Colonic mucosa (tissue), 4 donors: ENCODE data around the gene HOTAIR. TPM values are rescaled to one million over a fixed set of nuclear protein-coding genes. Genes with fewer than 3 reads are reported as not detected.

Source experiments
- DNase-seq: peaks from one replicate; pipeline ENCODE4 v3.0.0-alpha.2; 2020
- H3K27ac ChIP-seq: fragments of 200-600 bp; one replicate; pipeline ENCODE4 v1.8.0; 2021
- H3K27me3 ChIP-seq: fragments of 200-600 bp; one replicate; pipeline ENCODE4 v1.8.0; 2021
- H3K36me3 ChIP-seq: fragments of 200-600 bp; one replicate; pipeline ENCODE4 v1.8.0; 2021
- H3K4me1 ChIP-seq: fragments of 200-600 bp; one replicate; pipeline ENCODE4 v1.8.0; 2021; ENCODE audit warnings: mild to moderate bottlenecking
- H3K4me3 ChIP-seq: fragments of 200-600 bp; one replicate; pipeline ENCODE4 v1.8.0; 2021
- H3K9ac ChIP-seq, 2 donors: one replicate each; pipeline ENCODE4 v1.7.0; 2013; ENCODE audit warnings: control low read depth in 2 of 2, low read depth in 2 of 2, low read length in 2 of 2
- H3K9me3 ChIP-seq: fragments of 200-600 bp; one replicate; pipeline ENCODE4 v1.8.0; 2021
- intact Hi-C: fragments of 100-400 bp; cut with DNase I; formaldehyde crosslinking; loops from one replicate; pipeline ENCODE4 v1.14.1; 2022
- total RNA-seq, 2 donors: library from RNA; stranded (reverse); fragmentation: NEBNext Ultra II Directional in 1 of 2; extraction: Animal tissue kit (Norgen Biotek cat#: 25700) in 1 of 2; gene quantifications; one replicate each; pipeline ENCODE4 v1.2.1, GENCODE V29; 2021
- TF ChIP-seq, protein P1 (sequence below): fragments of 200-600 bp; IDR thresholded peaks from one replicate; pipeline ENCODE4 v1.8.0; 2022; ENCODE audit warnings: antibody characterized with exemption, mild to moderate bottlenecking
- donor health status: healthy.
- donor health status: DM: no; HTN: no; CAD: no.
- donor health status: DM: no; HTN: no; CAD: no.

Gene HOTAIR
- total RNA-seq, 2 donors from 2014 or later: not detected

DNA sequence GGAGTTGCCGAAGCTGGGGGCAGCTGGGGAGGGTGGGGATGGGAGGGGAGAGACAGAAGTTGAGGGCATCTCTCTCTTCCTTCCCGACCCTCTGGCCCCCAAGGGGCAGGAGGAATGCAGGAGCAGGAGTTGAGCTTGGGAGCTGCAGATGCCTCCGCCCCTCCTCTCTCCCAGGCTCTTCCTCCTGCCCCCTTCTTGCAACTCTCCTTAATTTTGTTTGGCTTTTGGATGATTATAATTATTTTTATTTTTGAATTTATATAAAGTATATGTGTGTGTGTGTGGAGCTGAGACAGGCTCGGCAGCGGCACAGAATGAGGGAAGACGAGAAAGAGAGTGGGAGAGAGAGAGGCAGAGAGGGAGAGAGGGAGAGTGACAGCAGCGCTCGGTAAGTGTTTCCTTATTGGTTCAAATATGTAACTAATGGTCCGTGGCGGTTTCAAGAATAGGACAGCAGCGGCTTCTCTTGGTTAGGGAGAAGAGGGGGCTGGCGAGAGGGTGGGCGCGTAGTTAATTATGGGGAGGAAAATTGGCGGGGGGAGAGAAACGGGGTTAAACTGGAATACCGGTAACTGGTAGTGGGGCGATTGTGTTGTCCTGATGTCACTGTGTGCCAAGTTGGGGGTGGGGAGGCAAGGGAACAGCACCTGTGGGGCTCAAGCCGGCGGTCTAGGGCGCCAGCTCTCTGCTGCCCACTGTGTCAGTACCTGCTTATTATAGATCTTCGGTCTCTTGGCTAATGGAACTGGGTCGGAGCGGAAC lies 42.5 kb upstream of the HOTAIR start:
- intact Hi-C loops: no loop called here
- H3K9me3 ChIP-seq: no peaks in the 10 kb centered on the region
- H3K4me3 ChIP-seq: peak overlapping the region; percentile 21
- peaks cover 97% of the 10 kb centered on the region for H3K27me3 ChIP-seq
- TF ChIP-seq, protein P1, sequence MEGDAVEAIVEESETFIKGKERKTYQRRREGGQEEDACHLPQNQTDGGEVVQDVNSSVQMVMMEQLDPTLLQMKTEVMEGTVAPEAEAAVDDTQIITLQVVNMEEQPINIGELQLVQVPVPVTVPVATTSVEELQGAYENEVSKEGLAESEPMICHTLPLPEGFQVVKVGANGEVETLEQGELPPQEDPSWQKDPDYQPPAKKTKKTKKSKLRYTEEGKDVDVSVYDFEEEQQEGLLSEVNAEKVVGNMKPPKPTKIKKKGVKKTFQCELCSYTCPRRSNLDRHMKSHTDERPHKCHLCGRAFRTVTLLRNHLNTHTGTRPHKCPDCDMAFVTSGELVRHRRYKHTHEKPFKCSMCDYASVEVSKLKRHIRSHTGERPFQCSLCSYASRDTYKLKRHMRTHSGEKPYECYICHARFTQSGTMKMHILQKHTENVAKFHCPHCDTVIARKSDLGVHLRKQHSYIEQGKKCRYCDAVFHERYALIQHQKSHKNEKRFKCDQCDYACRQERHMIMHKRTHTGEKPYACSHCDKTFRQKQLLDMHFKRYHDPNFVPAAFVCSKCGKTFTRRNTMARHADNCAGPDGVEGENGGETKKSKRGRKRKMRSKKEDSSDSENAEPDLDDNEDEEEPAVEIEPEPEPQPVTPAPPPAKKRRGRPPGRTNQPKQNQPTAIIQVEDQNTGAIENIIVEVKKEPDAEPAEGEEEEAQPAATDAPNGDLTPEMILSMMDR: no peak
- DNase-seq: no peak
- no peaks in the 10 kb centered on the region for H3K36me3 ChIP-seq
- peaks cover 6% of the 10 kb centered on the region for H3K4me1 ChIP-seq
- no peak overlapping the region for H3K27ac ChIP-seq
- peak overlapping the region; percentile 40 to 73 for H3K9ac ChIP-seq

DNA sequence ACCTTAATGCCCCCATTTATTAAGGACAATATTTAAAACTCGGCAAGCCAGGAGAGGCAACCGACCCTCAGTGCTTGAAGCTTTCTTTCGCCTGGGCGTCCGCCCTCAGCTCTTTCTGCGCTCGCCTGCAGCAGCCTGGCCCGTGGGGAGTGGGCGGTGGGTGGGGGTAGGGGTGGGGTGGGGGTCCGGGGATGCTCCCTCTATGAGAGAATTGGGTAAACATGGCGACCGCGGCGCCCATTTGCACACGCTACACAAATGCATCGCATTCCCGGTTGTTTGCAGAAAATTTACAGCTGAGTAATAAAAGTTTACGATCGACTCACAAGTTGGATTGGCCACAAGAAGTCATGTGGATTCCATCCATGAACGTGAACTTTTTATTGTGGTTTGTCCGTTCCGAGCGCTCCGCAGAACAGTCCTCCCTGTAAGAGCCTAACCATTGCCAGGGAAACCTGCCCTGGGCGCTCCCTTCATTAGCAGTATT lies 41.8 kb upstream of the HOTAIR start:
- H3K9me3 ChIP-seq: no peaks in the 10 kb centered on the region
- H3K27me3 ChIP-seq: peaks cover 97% of the 10 kb centered on the region
- no peak overlapping the region for H3K9ac ChIP-seq
- TF ChIP-seq, protein P1: no peak
- H3K4me3 ChIP-seq: no peak overlapping the region
- H3K4me1 ChIP-seq: peaks cover 6% of the 10 kb centered on the region
- peak; percentile 40 for DNase-seq
- H3K27ac ChIP-seq: no peak overlapping the region
- H3K36me3 ChIP-seq: no peaks in the 10 kb centered on the region
- intact Hi-C loops: no loop called here

DNA sequence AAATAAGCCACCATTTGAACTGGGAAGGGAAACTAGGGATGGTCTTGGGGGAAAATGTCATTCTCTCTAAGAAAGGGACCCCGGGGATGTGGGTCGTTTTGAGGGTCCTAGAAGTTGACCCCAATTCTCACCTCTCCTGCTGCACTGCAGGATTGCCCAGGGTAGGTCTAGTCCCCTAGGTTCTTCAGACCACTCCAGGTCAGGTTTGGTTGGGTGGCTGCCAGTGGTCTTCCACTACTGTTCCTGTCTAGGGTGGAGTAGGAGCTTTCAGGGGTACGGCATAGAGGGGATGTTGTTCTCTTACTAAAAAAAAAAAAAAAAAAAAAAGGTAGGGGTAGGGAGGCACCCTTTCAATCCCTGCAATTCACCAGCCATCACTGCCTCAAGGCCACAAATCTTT lies 41.3 kb upstream of the HOTAIR start:
- H3K9ac ChIP-seq: no peak overlapping the region
- H3K4me1 ChIP-seq: peaks cover 6% of the 10 kb centered on the region
- no peaks in the 10 kb centered on the region for H3K9me3 ChIP-seq
- TF ChIP-seq, protein P1: no peak
- intact Hi-C loops: no loop called here
- peaks cover 96% of the 10 kb centered on the region for H3K27me3 ChIP-seq
- no peak for DNase-seq
- H3K4me3 ChIP-seq: no peak overlapping the region
- no peaks in the 10 kb centered on the region for H3K36me3 ChIP-seq
- no peak overlapping the region for H3K27ac ChIP-seq

DNA sequence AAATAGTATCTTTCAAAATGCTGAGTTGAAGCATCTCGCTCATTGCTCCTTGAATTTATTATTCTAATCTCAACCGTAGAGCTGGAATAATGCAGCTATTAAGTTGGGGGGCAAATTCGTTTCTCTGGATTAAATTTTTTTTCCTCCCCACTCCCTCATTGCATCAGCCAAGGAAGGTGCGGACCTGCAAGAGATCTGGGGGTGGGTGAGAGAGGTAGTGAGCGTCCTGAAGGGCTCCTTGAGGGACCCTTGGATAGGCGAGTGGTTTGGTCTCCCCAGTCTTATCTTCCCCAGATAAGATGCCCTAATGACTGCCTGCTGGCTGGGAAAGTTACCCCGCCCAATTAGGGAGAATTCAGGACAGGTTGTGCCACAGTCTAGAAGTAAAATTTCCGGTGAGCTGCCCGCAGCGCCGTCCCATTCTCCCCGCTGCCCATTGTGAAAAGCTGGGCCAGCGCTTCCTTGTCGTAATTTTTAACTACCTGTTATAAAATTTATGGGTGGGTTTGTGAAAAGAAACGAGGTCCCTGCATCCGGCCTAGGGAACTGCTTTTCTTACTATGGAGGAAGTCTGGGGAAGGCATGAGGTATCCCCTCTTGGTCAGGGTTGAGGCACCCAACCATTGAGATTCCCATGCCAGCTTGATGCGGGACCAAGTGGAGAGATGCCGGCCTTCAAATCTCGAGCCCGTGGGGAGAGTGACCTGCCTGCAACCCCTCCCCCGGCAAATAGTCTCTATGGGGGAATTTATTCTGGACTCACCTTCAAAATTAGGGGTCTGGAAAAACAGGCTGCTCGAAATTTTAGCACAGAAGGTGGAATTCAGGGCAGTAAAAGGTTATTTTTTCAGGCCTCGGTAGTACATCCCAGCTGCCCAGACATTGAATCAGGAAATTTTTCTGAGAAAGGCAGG lies 40.5 kb upstream of the HOTAIR start:
- Histone ChIP-seq H3K4me1 (peaks cover 6% of the 10 kb centered on the region), H3K9me3 (no peaks in the 10 kb centered on the region), H3K27me3 (peaks cover 95% of the 10 kb centered on the region), H3K27ac (no peak overlapping the region), H3K9ac (no peak overlapping the region), H3K36me3 (no peaks in the 10 kb centered on the region), H3K4me3 (no peak overlapping the region)
- DNase-seq: no peak
- TF ChIP-seq, protein P1: no peak
- intact Hi-C loops: no loop called here

DNA sequence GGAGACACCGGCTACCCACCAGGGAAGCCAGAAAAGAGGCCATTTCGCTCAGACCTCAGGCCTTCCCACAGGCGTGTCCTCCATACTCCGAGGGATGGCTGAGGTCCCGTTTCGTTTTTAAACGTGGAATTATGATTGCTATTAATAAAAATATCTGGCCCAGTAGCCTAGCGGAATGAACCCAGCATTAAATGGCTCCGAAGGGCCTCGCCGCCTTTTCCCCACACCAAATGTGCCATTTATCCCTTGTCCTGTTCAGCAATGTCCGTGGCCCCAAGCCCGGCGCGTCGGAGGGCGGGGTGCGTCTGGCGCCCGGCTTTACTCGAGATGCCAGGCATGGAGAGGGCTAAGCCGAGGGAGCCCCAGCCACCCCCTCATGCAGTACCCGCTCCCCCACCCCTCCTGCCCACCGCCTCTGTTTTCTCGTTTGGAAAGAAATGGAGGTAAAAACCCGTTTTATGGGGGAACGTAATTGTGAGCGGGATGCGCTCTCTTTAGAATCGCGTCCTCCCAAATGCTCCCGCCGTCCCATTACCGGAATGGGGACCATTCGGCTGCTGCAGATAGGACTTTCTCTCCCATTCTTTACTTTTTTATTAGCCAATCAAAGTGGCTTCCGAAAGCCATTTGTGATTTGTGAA lies 39.7 kb upstream of the HOTAIR start:
- H3K9ac ChIP-seq: no peak overlapping the region
- DNase-seq: no peak
- H3K27me3 ChIP-seq: peaks cover 95% of the 10 kb centered on the region
- no peak overlapping the region for H3K27ac ChIP-seq
- TF ChIP-seq, protein P1: no peak
- H3K4me3 ChIP-seq: no peak overlapping the region
- H3K4me1 ChIP-seq: peaks cover 6% of the 10 kb centered on the region
- no peaks in the 10 kb centered on the region for H3K9me3 ChIP-seq
- no peaks in the 10 kb centered on the region for H3K36me3 ChIP-seq
- intact Hi-C loops: no loop called here
